Measurements from ENCODE around the gene NFKBIA.
"Not testable (repeated sequence)": the region's sequence is repeated elsewhere in the genome, so short reads cannot be mapped to it uniquely, and the experiment has no call there.

The NFKBIA gene

GRCh38 chr14:35389315-35389667 is 15.3 kb downstream of the NFKBIA start:
- DNase-seq, result no peak

- DNase-seq, result no peak
Observed at GRCh38 chr14:35388656-35389314, 15.8 kb downstream of the NFKBIA start.

GRCh38 chr14:35387713-35388579 is 16.6 kb downstream of the NFKBIA start:
- no peak for DNase-seq

- DNase-seq, result no peak
Observed at GRCh38 chr14:35387219-35387618, 17.3 kb downstream of the NFKBIA start.

GRCh38 chr14:35386673-35387125 is 17.9 kb downstream of the NFKBIA start:
- DNase-seq, result no peak

- peak; percentile 64 for DNase-seq
Observed at GRCh38 chr14:35385042-35385839, 19.3 kb downstream of the NFKBIA start.

- peak; percentile 63 for DNase-seq
Observed at GRCh38 chr14:35384455-35385041, 20.0 kb downstream of the NFKBIA start.

- DNase-seq, result no peak
Observed at GRCh38 chr14:35383569-35384454, 20.7 kb downstream of the NFKBIA start.

- no peak for DNase-seq
Observed at GRCh38 chr14:35380794-35381193, 23.8 kb downstream of the NFKBIA start.

GRCh38 chr14:35379234-35379933 is 25.2 kb downstream of the NFKBIA start:
- not testable (repeated sequence) for DNase-seq

- no peak for DNase-seq
Observed at GRCh38 chr14:35378425-35379233, 25.9 kb downstream of the NFKBIA start.

- DNase-seq, result no peak
Observed at GRCh38 chr14:35375558-35376025, 29.0 kb downstream of the NFKBIA start.

GRCh38 chr14:35374263-35374712 is 30.3 kb downstream of the NFKBIA start:
- no peak for DNase-seq

- not testable (repeated sequence) for DNase-seq
Observed at GRCh38 chr14:35373208-35373607, 31.3 kb downstream of the NFKBIA start.

GRCh38 chr14:35370969-35371368 is 33.6 kb downstream of the NFKBIA start:
- no peak for DNase-seq

GRCh38 chr14:35369701-35370191 is 34.8 kb downstream of the NFKBIA start:
- no peak for DNase-seq

GRCh38 chr14:35368583-35369392 is 35.8 kb downstream of the NFKBIA start:
- no peak for DNase-seq

GRCh38 chr14:35368139-35368460 is 36.4 kb downstream of the NFKBIA start:
- DNase-seq, result no peak

- DNase-seq, result no peak
Observed at GRCh38 chr14:35367056-35367372, 37.5 kb downstream of the NFKBIA start.
